Measurements from ENCODE around the gene TDG.

DNA sequence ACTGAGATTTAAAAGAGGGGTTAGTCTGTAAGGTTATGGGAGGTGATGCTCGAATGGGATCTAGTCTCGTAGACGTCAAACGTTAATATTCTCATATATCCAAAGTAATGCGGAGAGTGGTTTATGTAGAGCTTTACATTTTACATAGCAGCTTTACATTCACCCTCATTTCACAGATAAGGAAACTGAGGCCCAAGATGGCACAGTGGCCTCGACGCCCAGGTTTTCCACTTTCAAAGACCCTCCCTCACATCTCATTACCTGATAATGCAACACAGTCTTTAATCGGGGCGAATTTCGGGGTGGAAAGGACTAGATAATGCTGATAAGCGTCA is 450 bp upstream of the TDG start:
- TF ChIP-seq CTCF (IDR thresholded peaks at IDR 0.05) (no peak), POLR2AphosphoS5 (IDR thresholded peaks at IDR 0.05; ENCODE audit: low read depth, low read length) (no peak)

Data from Panc1 (cell line).